Hepatocyte (in vitro differentiated cells): ENCODE data around the gene AGBL4. TPM values are rescaled to one million over a fixed set of nuclear protein-coding genes. Genes with fewer than 3 reads are reported as not detected.

Experiments used
- DNase-seq: peaks from one replicate; pipeline ENCODE4 v3.0.0-alpha.2; 2016; ENCODE audit warnings: low spot score
- H2AFZ ChIP-seq: fragments of 200-600 bp; sonication (generic); 2 replicates; pipeline ENCODE4 v1.6.0; 2016; ENCODE audit warnings: antibody characterized with exemption, mild to moderate bottlenecking
- H3K27ac ChIP-seq: fragments of 200-600 bp; sonication (generic); 2 replicates; pipeline ENCODE4 v1.5.1; 2016; ENCODE audit warnings: mild to moderate bottlenecking
- H3K27me3 ChIP-seq: fragments of 200-600 bp; sonication (generic); 2 replicates; pipeline ENCODE4 v1.6.1; 2016
- H3K36me3 ChIP-seq: fragments of 200-600 bp; sonication (generic); replicated peaks from 2 replicates; pipeline ENCODE4 v1.5.1; 2016; ENCODE audit warnings: low read depth; ENCODE audit not compliant: insufficient read depth
- H3K4me1 ChIP-seq: fragments of 200-600 bp; sonication (generic); 2 replicates; pipeline ENCODE4 v1.5.1; 2016; ENCODE audit warnings: mild to moderate bottlenecking, moderate library complexity; ENCODE audit not compliant: insufficient read depth
- H3K4me2 ChIP-seq: fragments of 200-600 bp; sonication (generic); 2 replicates; pipeline ENCODE4 v1.6.0; 2016
- H3K4me3 ChIP-seq: fragments of 200-600 bp; sonication (generic); 2 replicates; pipeline ENCODE4 v1.5.1; 2016; ENCODE audit warnings: mild to moderate bottlenecking
- H3K79me2 ChIP-seq: fragments of 200-600 bp; sonication (generic); 2 replicates; pipeline ENCODE4 v1.6.0; 2017; ENCODE audit warnings: mild to moderate bottlenecking
- H3K9me2 ChIP-seq: fragments of 200-600 bp; sonication (generic); replicated peaks from 2 replicates; pipeline ENCODE4 v1.6.0; 2017; ENCODE audit warnings: mild to moderate bottlenecking; ENCODE audit not compliant: insufficient read depth
- H3K9me3 ChIP-seq: fragments of 200-600 bp; sonication (generic); 2 replicates; pipeline ENCODE4 v1.5.1; 2016; ENCODE audit warnings: low read depth, mild to moderate bottlenecking
- H4K20me1 ChIP-seq: fragments of 200-600 bp; sonication (generic); 2 replicates; pipeline ENCODE4 v1.6.0; 2016; ENCODE audit warnings: mild to moderate bottlenecking; ENCODE audit not compliant: insufficient read depth, poor library complexity, severe bottlenecking
- CTCF ChIP-seq: fragments of 200-600 bp; sonication (generic); IDR thresholded peaks from 2 replicates; pipeline ENCODE4 v1.5.1; 2016; ENCODE audit warnings: antibody characterized with exemption, mild to moderate bottlenecking; ENCODE audit not compliant: poor library complexity
- EZH2 ChIP-seq: fragments of 200-600 bp; sonication (generic); IDR thresholded peaks from 2 replicates; pipeline ENCODE4 v1.6.1; 2016; ENCODE audit warnings: antibody characterized with exemption, mild to moderate bottlenecking, borderline replicate concordance
- EZH2phosphoT487 ChIP-seq: fragments of 200-600 bp; sonication (generic); IDR thresholded peaks from one replicate; pipeline ENCODE4 v1.6.1; 2018; ENCODE audit warnings: antibody characterized with exemption, mild to moderate bottlenecking, low read depth, moderate library complexity; ENCODE audit not compliant: unreplicated experiment, severe bottlenecking
- WGBS: methylation state at CpG from one replicate; pipeline ENCODE4 v1.1.6; 2016; ENCODE audit warnings: low lambda C conversion rate; ENCODE audit errors: missing lambda C conversion rate; 5-methylcytosine and 5-hydroxymethylcytosine counted together
- polyA plus RNA-seq: library from polyadenylated mRNA; unstranded; fragments of >200 nt; fragmentation: Nextera tagmentation; extraction: Ambion mirVana; gene quantifications from 2 replicates; pipeline ENCODE4 v1.2.1, GENCODE V29; 2016
- total RNA-seq: library from RNA; depleted of rRNA; stranded (reverse); fragments of >200 nt; gene quantifications from 2 replicates; pipeline ENCODE4 v1.2.3, GENCODE V29; 2014

The AGBL4 gene
- total and polyA plus RNA-seq, 2 experiments from 2014 or later = 0.50 to 0.73 TPM

GRCh38 chr1:48680411-48681035 lies 1343.2 kb downstream of the AGBL4 start:
- DNase-seq = no peak
- Histone ChIP-seq H3K4me2 (no peak overlapping the region), H3K4me3 (no peak overlapping the region), H3K9me2 (no peaks in the 10 kb centered on the region), H3K4me1 (peaks cover 3% of the 10 kb centered on the region), H4K20me1 (no peaks in the 10 kb centered on the region), H3K27ac (no peak overlapping the region), H3K27me3 (no peaks in the 10 kb centered on the region), H3K9me3 (no peaks in the 10 kb centered on the region), H3K36me3 (no peaks in the 10 kb centered on the region), H3K79me2 (no peaks in the 10 kb centered on the region), H2AFZ (no peak overlapping the region)
- TF ChIP-seq EZH2 (no peak), CTCF (no peak), EZH2phosphoT487 (no peak)
- 65% methylated on average over 10 of the region's 10 CpGs for WGBS

DNA sequence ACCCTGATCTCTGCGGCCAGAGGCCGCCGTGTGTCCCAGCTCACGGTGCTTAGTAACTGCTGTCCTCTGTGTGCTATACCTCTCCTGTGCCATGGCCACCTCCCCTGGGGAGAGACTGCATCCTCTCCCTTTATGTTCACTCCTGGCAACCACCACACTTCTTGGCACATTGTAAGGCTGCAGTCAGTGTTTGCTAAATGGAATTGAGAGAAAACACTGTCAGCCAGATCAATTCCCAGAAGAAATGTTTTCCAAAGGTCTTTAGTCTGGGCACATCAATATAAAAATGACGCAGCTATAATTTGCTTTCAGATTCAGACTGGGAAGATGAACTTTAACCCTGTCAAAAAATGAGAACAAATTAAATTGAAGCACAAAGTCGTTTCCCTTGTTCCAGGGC lies 1343.9 kb downstream of the AGBL4 start:
- H3K9me2 ChIP-seq = no peaks in the 10 kb centered on the region

DNA sequence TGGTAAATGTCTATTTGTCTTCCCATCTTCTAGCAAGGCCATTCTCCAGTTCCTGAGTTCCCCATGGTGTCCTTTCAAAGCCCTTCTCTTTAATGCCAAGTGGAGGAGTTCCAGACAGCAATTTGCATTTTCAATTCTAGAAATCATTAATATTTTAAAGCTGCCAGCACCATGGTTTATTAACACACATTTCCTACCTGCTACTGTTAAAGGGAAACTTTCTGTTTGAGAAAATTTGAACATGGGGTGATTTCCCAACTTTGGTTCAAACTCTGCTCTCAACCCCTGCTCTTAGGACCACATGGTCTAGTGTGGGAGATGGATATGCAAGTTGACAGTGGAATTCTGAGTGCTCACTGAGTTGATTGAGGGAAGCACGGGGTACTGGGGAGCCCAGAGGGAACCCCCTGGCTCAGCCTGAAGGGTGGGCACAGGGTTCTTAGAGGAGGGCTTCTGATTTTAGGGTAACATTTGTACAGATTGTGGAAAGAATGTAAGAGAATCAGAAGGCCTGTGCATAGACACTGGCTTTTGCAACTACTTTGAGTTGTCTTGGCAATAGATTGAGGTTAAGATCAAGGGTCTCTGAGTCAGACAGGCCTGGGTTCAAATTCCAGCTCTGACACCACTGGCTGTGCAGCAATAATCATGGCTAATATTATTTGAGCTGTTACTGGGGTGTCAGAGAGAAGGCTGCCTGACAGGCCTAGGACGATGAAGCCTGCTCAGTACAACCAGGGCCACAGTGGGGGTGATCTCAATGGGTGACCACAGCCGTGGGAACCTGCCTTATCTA lies 1344.8 kb downstream of the AGBL4 start:
- Histone ChIP-seq H3K9me2 (no peaks in the 10 kb centered on the region), H3K27me3 (no peaks in the 10 kb centered on the region), H3K36me3 (no peaks in the 10 kb centered on the region), H2AFZ (no peak overlapping the region), H3K4me3 (no peak overlapping the region), H3K4me1 (peaks cover 3% of the 10 kb centered on the region), H3K4me2 (no peak overlapping the region), H3K9me3 (no peaks in the 10 kb centered on the region), H4K20me1 (no peaks in the 10 kb centered on the region), H3K27ac (no peak overlapping the region), H3K79me2 (no peaks in the 10 kb centered on the region)
- 87% methylated on average over 3 of the region's 3 CpGs for WGBS
- no peak for DNase-seq
- TF ChIP-seq EZH2phosphoT487 (no peak), CTCF (no peak), EZH2 (no peak)

More for the DNA sequence above, 1343.9 kb downstream of the AGBL4 start:
- H3K79me2 ChIP-seq = no peaks in the 10 kb centered on the region
- H3K4me1 ChIP-seq = peaks cover 3% of the 10 kb centered on the region
- no peak for DNase-seq
- no peak overlapping the region for H3K4me2 ChIP-seq
- H4K20me1 ChIP-seq = no peaks in the 10 kb centered on the region
- H3K4me3 ChIP-seq = no peak overlapping the region
- no peak overlapping the region for H3K27ac ChIP-seq
- no peaks in the 10 kb centered on the region for H3K27me3 ChIP-seq
- no peaks in the 10 kb centered on the region for H3K36me3 ChIP-seq
- TF ChIP-seq EZH2phosphoT487 = no peak
- TF ChIP-seq CTCF = no peak
- TF ChIP-seq EZH2 = no peak
- WGBS = 91% methylated on average over 6 of the region's 6 CpGs
- H2AFZ ChIP-seq = no peak overlapping the region
- no peaks in the 10 kb centered on the region for H3K9me3 ChIP-seq
